Natural killer cell (primary cell): ENCODE results near the gene ZNF438. TPM values are rescaled to one million over a fixed set of nuclear protein-coding genes. Genes with fewer than 3 reads are reported as not detected.

ENCODE experiments used
- ATAC-seq, 3 donors: fragments of 150-1000 bp in 2 of 3; fragments of 200-7000 bp in 1 of 3; cut with Tn5 transposase; 1 replicate in 1 of 3; 2 replicates in 2 of 3; pipeline ENCODE4 v1.10.0; 2021; ENCODE audit warnings: mild to moderate bottlenecking in 2 of 3, moderate library complexity in 2 of 3
- DNase-seq, 2 donors: peaks; one replicate each; pipeline versions ENCODE4 v3.0.0 to v3.0.0-alpha.2; 2013 to 2021; ENCODE audit warnings: mixed read lengths in 1 of 2
- H3K27ac ChIP-seq: one replicate; pipeline ENCODE4 v1.5.1; 2013; ENCODE audit warnings: mild to moderate bottlenecking, low read length
- H3K27me3 ChIP-seq: one replicate; pipeline ENCODE4 v1.6.1; 2013; ENCODE audit warnings: low read length; ENCODE audit not compliant: control insufficient read depth, insufficient read depth
- H3K36me3 ChIP-seq: one replicate; pipeline ENCODE4 v1.6.1; 2013; ENCODE audit warnings: low read length; ENCODE audit not compliant: control insufficient read depth, insufficient read depth
- H3K4me1 ChIP-seq: one replicate; pipeline ENCODE4 v1.6.1; 2013; ENCODE audit warnings: low read length; ENCODE audit not compliant: control insufficient read depth, insufficient read depth
- H3K4me3 ChIP-seq: one replicate; pipeline ENCODE4 v1.5.1; 2013; ENCODE audit warnings: low read length
- H3K9me3 ChIP-seq: one replicate; pipeline ENCODE4 v1.6.1; 2013; ENCODE audit warnings: low read length; ENCODE audit not compliant: control insufficient read depth, insufficient read depth
- H3K27ac Mint-ChIP-seq, 2 donors: one replicate each; pipeline ENCODE4 v1.8.0; 2022; ENCODE audit warnings: mild to moderate bottlenecking in 2 of 2, mixed read lengths in 2 of 2, moderate library complexity in 1 of 2
- H3K27me3 Mint-ChIP-seq, 2 donors: one replicate each; pipeline ENCODE4 v1.8.0; 2022; ENCODE audit warnings: low read depth in 2 of 2, mixed read lengths in 2 of 2
- H3K36me3 Mint-ChIP-seq: one replicate; pipeline ENCODE4 v1.8.0; 2022; ENCODE audit warnings: mixed read lengths
- H3K4me1 Mint-ChIP-seq, 2 donors: one replicate each; pipeline ENCODE4 v1.8.0; 2022; ENCODE audit warnings: mixed read lengths in 2 of 2
- H3K4me3 Mint-ChIP-seq: one replicate; pipeline ENCODE4 v1.8.0; 2022; ENCODE audit warnings: mild to moderate bottlenecking, moderate library complexity, mixed read lengths
- H3K9me3 Mint-ChIP-seq, 2 donors: one replicate each; pipeline ENCODE4 v1.8.0; 2022; ENCODE audit warnings: mixed read lengths in 2 of 2
- WGBS: methylation state at CpG from one replicate; pipeline ENCODE4 v1.1.7; 2013; ENCODE audit warnings: missing lambda C conversion rate; ENCODE audit not compliant: insufficient coverage; 5-methylcytosine and 5-hydroxymethylcytosine counted together
- intact Hi-C: fragments of 100-400 bp; cut with micrococcal nuclease; formaldehyde crosslinking; loops from one replicate; pipeline ENCODE4 v1.14.2; 2022
- total RNA-seq, 4 donors: library from RNA; stranded (reverse); fragments of 120-200 nt in 1 of 4; gene quantifications; one replicate each; pipeline versions ENCODE4 v1.2.3 to v1.2.4, GENCODE V29; 2013 to 2022
- TF ChIP-seq, protein P1 (sequence below): fragments of 200-600 bp; IDR thresholded peaks from one replicate; pipeline ENCODE4 v1.8.0; 2022; ENCODE audit warnings: antibody characterized with exemption

The ZNF438 gene
- total RNA-seq, 3 donors from 2014 or later (not counting 1 experiment from before 2014, with no cell fraction given): 2.2 to 3.7 (median 3.7) TPM

DNA sequence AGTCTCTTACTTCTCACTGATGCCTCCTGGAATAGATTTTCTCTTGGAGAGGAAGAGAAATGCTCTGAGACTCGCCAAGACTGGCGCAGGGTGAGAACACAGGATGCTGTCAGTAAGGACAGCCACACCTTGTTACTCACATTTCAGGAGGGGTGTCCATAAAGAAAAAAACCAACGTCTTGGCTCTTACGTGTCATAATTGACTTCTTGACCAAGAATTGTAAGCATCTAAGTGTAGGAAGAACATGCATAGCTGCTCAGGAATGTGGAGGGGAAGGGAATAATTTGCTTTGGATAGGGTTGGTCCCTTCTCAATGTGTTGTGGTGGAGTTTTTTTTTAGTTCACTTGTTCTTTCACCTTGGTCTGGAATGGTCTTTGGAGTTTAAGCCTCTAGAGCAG is 43.8 kb upstream of the ZNF438 start:
- no peaks in the 10 kb centered on the region for H3K9me3 Mint-ChIP-seq
- H3K4me1 ChIP-seq: no peaks in the 10 kb centered on the region
- no peaks in the 10 kb centered on the region for H3K9me3 ChIP-seq
- TF ChIP-seq, protein P1, sequence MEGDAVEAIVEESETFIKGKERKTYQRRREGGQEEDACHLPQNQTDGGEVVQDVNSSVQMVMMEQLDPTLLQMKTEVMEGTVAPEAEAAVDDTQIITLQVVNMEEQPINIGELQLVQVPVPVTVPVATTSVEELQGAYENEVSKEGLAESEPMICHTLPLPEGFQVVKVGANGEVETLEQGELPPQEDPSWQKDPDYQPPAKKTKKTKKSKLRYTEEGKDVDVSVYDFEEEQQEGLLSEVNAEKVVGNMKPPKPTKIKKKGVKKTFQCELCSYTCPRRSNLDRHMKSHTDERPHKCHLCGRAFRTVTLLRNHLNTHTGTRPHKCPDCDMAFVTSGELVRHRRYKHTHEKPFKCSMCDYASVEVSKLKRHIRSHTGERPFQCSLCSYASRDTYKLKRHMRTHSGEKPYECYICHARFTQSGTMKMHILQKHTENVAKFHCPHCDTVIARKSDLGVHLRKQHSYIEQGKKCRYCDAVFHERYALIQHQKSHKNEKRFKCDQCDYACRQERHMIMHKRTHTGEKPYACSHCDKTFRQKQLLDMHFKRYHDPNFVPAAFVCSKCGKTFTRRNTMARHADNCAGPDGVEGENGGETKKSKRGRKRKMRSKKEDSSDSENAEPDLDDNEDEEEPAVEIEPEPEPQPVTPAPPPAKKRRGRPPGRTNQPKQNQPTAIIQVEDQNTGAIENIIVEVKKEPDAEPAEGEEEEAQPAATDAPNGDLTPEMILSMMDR: no peak
- 92% methylated on average over 2 of the region's 4 CpGs for WGBS
- no peaks in the 10 kb centered on the region for H3K27me3 ChIP-seq
- H3K27ac ChIP-seq: no peak overlapping the region
- H3K4me3 Mint-ChIP-seq: no peak overlapping the region
- H3K4me3 ChIP-seq: no peak overlapping the region
- ATAC-seq (no peak), DNase-seq (no peak)
- peaks cover 17 to 21% of the 10 kb centered on the region in 2 donors for H3K27me3 Mint-ChIP-seq
- intact Hi-C loops: no loop called here
- H3K36me3 ChIP-seq: no peaks in the 10 kb centered on the region
- H3K4me1 Mint-ChIP-seq: no peaks in the 10 kb centered on the region
- H3K36me3 Mint-ChIP-seq: no peaks in the 10 kb centered on the region
- H3K27ac Mint-ChIP-seq: no peak overlapping the region

DNA sequence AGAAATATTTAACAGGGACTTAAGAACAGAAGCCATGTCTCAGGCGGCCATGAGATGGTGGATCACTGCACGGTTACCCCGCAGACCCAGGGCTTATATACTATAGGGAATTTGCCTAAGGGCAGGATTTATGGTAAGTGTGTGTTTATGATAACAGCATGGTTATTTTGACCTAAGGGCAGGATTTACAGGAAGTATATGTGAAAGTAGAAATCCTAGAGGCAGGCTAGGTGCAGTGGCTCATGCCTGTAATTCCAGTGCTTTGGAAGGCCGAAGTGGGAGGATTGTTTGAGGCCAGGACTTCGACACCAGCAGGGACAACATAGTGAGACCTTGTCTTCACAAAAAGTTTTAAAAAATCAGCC is 43.0 kb upstream of the ZNF438 start:
- TF ChIP-seq, protein P1: no peak
- no peak for ATAC-seq
- no peak for DNase-seq
- Histone ChIP-seq H3K9me3 (no peaks in the 10 kb centered on the region), H3K27me3 (no peaks in the 10 kb centered on the region), H3K36me3 (no peaks in the 10 kb centered on the region), H3K27ac (no peak overlapping the region), H3K4me1 (no peaks in the 10 kb centered on the region), H3K4me3 (no peak overlapping the region)
- intact Hi-C loops: no loop called here
- Mint-ChIP-seq H3K36me3 (no peaks in the 10 kb centered on the region), H3K9me3 (no peaks in the 10 kb centered on the region), H3K27ac (no peak overlapping the region), H3K27me3 (peaks cover 15 to 27% of the 10 kb centered on the region in 2 donors), H3K4me3 (no peak overlapping the region), H3K4me1 (no peaks in the 10 kb centered on the region)
- 95% methylated on average over 5 of the region's 5 CpGs for WGBS

DNA sequence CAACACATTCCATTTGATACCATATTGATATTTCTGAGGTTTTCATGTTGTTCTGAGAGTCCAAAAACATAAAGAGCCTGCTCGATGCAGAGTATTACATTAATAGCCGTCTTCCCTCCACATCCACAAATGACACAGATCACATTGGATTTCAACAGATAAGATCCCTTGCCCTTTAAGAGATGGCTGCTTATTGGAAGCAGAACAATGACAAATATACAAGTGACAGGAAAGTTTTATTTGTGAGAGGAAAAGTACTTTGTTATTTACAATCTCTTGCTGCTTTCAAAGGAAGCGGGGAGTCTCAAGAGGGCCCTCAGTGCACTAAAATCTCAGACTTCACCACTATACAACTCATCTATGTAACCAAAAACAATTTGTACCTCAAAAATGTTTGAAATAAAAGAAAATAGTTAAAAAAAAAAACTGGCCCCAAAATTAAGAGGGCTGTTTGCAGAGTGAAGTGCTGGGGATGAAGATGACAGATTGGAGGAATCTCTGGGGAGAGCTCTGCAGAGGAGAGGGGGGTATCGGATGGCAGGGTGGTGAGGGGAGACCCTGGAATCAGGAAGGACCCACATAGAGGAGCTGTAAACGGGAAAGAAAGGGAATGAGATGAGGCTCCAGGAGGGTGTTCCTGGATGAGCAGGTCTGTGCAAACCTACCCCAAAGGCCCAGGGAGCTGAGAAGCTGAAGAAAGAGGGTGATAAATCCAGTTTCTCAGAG is 42.5 kb upstream of the ZNF438 start:
- ATAC-seq (no peak), DNase-seq (no peak)
- Mint-ChIP-seq H3K36me3 (no peaks in the 10 kb centered on the region), H3K9me3 (no peaks in the 10 kb centered on the region), H3K4me3 (no peak overlapping the region), H3K27me3 (peaks cover 19 to 31% of the 10 kb centered on the region in 2 donors), H3K27ac (no peak overlapping the region), H3K4me1 (no peaks in the 10 kb centered on the region)
- Histone ChIP-seq H3K36me3 (no peaks in the 10 kb centered on the region), H3K4me3 (no peak overlapping the region), H3K27me3 (no peaks in the 10 kb centered on the region), H3K9me3 (no peaks in the 10 kb centered on the region), H3K4me1 (no peaks in the 10 kb centered on the region), H3K27ac (no peak overlapping the region)
- TF ChIP-seq, protein P1: no peak
- intact Hi-C loops: no loop called here
- WGBS: 78% methylated on average over 4 of the region's 5 CpGs

DNA sequence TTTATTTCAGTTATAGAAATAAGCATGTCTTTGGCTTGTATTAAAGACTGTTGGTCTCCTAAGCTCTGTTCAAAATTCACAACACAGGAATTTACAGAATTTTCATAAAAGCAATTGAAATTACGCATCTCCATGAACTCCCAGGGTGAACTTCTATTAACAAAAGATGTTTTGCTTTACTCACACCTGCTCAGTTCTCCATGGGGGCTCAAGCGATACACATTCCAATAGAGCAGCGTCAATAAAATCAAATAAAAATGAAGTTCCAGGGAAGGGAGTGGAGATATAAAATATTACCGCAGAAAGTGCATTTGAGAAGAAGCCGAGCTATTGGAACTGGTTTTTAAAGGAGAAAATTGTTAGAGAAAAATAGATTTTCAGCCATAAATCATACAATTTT is 41.5 kb upstream of the ZNF438 start:
- Histone ChIP-seq H3K4me3 (no peak overlapping the region), H3K36me3 (no peaks in the 10 kb centered on the region), H3K9me3 (no peaks in the 10 kb centered on the region), H3K27ac (no peak overlapping the region), H3K27me3 (no peaks in the 10 kb centered on the region), H3K4me1 (no peaks in the 10 kb centered on the region)
- Mint-ChIP-seq H3K9me3 (no peaks in the 10 kb centered on the region), H3K4me3 (no peak overlapping the region), H3K36me3 (no peaks in the 10 kb centered on the region), H3K27ac (no peak overlapping the region), H3K27me3 (peaks cover 16 to 41% of the 10 kb centered on the region in 2 donors), H3K4me1 (no peaks in the 10 kb centered on the region)
- TF ChIP-seq, protein P1: no peak
- ATAC-seq (no peak), DNase-seq (no peak)
- WGBS: 98% methylated on average over 5 of the region's 5 CpGs
- intact Hi-C loops: no loop called here
